H1 (cell line): ENCODE data around the gene ARHGAP24. TPM values are rescaled to one million over a fixed set of nuclear protein-coding genes. Genes with fewer than 3 reads are reported as not detected.

Experiments used
- CHD1 ChIP-seq: IDR thresholded peaks from 2 replicates; pipeline ENCODE4 v1.6.1; 2012; ENCODE audit warnings: low read depth, low read length, improper control_type of control experiment
- CHD7 ChIP-seq: fragments of 300-600 bp; sonication (generic); IDR thresholded peaks from 2 replicates; pipeline ENCODE4 v1.7.1; 2012; ENCODE audit warnings: low read length, moderate library complexity, mild to moderate bottlenecking, inconsistent platforms; ENCODE audit not compliant: insufficient replicate concordance
- CREB1 ChIP-seq: IDR thresholded peaks from 2 replicates; pipeline ENCODE4 v1.6.1; 2012; ENCODE audit warnings: inconsistent platforms
- RFX5 ChIP-seq: IDR thresholded peaks from 2 replicates; pipeline ENCODE4 v1.6.1; 2011; ENCODE audit warnings: low read depth, low read length, improper control_type of control experiment, borderline replicate concordance
- SP4 ChIP-seq: IDR thresholded peaks from 2 replicates; pipeline ENCODE4 v1.6.1; 2012; ENCODE audit warnings: low read length, inconsistent platforms
- USF2 ChIP-seq: IDR thresholded peaks from 2 replicates; pipeline ENCODE4 v1.6.1; 2011; ENCODE audit warnings: low read length, improper control_type of control experiment
- polyA plus RNA-seq, 7 experiments: library from polyadenylated mRNA; depleted of rRNA in 3 of 7; stranded (reverse) in 5 of 7; unstranded in 2 of 7; fragments of >200 nt in 5 of 7; fragments of 200-250 nt in 2 of 7; gene quantifications; 1 replicate in 5 of 7; 2 replicates in 1 of 7; 4 replicates in 1 of 7; pipeline versions ENCODE4 v1.2.1 to v1.2.3, GENCODE V29; 2011 to 2013; ENCODE audit warnings: missing spikeins in 2 of 7, mixed read lengths in 2 of 7
- total RNA-seq: library from RNA; stranded (reverse); fragmentation: NEBNext Ultra II Directional; extraction: Animal tissue kit (Norgen Biotek cat#: 25700); gene quantifications from 2 replicates; pipeline ENCODE4 v1.2.1, GENCODE V29; 2021
- TF ChIP-seq, protein P1 (sequence below): IDR thresholded peaks from 2 replicates; pipeline ENCODE4 v1.6.1; 2012; ENCODE audit warnings: low read length, inconsistent platforms

The ARHGAP24 gene
- total and polyA plus RNA-seq, 2 of the 8 experiments (the other 6 are each of a cell fraction or from before 2014, with no cell fraction given), result 0.08 to 0.50 TPM

GRCh38 chr4:85952528-85952927, 477.6 kb downstream of the ARHGAP24 start (continued):
- TF ChIP-seq CHD7, result no peak
- no peak for TF ChIP-seq USF2
- TF ChIP-seq, protein P1, sequence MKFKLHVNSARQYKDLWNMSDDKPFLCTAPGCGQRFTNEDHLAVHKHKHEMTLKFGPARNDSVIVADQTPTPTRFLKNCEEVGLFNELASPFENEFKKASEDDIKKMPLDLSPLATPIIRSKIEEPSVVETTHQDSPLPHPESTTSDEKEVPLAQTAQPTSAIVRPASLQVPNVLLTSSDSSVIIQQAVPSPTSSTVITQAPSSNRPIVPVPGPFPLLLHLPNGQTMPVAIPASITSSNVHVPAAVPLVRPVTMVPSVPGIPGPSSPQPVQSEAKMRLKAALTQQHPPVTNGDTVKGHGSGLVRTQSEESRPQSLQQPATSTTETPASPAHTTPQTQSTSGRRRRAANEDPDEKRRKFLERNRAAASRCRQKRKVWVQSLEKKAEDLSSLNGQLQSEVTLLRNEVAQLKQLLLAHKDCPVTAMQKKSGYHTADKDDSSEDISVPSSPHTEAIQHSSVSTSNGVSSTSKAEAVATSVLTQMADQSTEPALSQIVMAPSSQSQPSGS, result no peak
- TF ChIP-seq CREB1, result no peak
- TF ChIP-seq RFX5, result no peak
- no peak for TF ChIP-seq SP4
- no peak for TF ChIP-seq CHD1
